Measurements from ENCODE around the gene MAST4. TPM values are rescaled to one million over a fixed set of nuclear protein-coding genes. Genes with fewer than 3 reads are reported as not detected.

MAST4 gene
- total and polyA plus RNA-seq, 8 donors: 5.9 to 29.7 (median 10.0) TPM

DNA sequence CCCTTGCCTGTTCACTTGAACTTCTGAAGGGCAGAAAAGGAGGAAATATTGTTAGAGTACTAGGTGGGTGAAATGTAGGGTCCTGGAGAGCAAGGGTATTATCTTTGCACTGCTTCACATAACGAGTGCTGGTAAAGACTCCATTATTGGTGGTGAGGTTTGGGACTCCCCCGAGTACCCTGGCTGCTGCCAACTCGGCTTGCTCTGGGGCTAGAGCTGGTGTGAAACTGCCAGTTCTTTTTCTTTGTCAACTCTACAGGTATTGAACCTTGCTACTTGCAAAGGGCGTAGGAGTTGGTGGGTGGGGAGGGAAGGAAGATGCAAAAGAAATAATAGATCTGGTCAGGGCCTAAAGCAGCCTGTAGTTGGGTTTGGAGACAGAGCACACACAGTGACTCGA, 16.0 kb downstream of the MAST4 start:
- TF ChIP-seq, protein P1, sequence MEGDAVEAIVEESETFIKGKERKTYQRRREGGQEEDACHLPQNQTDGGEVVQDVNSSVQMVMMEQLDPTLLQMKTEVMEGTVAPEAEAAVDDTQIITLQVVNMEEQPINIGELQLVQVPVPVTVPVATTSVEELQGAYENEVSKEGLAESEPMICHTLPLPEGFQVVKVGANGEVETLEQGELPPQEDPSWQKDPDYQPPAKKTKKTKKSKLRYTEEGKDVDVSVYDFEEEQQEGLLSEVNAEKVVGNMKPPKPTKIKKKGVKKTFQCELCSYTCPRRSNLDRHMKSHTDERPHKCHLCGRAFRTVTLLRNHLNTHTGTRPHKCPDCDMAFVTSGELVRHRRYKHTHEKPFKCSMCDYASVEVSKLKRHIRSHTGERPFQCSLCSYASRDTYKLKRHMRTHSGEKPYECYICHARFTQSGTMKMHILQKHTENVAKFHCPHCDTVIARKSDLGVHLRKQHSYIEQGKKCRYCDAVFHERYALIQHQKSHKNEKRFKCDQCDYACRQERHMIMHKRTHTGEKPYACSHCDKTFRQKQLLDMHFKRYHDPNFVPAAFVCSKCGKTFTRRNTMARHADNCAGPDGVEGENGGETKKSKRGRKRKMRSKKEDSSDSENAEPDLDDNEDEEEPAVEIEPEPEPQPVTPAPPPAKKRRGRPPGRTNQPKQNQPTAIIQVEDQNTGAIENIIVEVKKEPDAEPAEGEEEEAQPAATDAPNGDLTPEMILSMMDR (IDR thresholded peaks at IDR 0.05): no peak
- FAIRE-seq (no peak), DNase-seq (no peak), ATAC-seq (no peak)
- no peak overlapping the region for H3K4me3 ChIP-seq
- no peak overlapping the region for H3K27ac ChIP-seq
- H3K27me3 ChIP-seq: no peaks in the 10 kb centered on the region
- H3K36me3 ChIP-seq: no peaks in the 10 kb centered on the region
- WGBS, 2 donors: 85 to 88% methylated on average over 5 of the region's 5 CpGs
- H3K4me1 ChIP-seq: peaks cover 0 to 13% (median 12%) of the 10 kb centered on the region in 3 donors
- no peaks in the 10 kb centered on the region for H3K9me3 ChIP-seq
- intact Hi-C loops (cut with DNase I): no loop called here

DNA sequence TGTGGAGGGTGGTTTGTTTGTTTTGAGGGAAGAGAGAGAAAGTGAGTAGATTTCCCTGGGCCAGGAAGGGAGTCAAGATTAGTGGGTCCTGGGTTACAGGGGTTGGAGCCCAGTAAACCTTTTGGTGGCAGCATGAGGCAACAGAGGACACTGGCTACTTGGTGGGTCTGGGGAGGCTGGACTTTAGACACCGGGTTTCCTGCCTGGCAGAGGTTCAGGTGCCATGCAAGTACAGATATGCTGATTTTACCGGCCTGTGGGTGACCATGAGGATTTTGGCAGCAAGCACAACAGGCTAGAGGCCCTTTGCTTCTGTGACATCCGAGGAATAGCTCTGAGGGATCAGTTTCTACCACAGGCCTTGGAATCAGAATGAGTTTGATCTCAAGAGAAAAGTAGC, 18.9 kb downstream of the MAST4 start:
- 22 to 24% methylated on average over 3 of the region's 3 CpGs for WGBS, 2 donors
- H3K4me1 ChIP-seq: peaks cover 0 to 14% (median 13%) of the 10 kb centered on the region in 3 donors
- no peak for FAIRE-seq
- peak in 3 of 6 donors; percentile 24 to 53 (median 33) for DNase-seq
- ATAC-seq: peak in 3 of 4 donors; percentile 60 to 63 (median 62)
- H3K4me3 ChIP-seq: no peak overlapping the region
- H3K27ac ChIP-seq: no peak overlapping the region
- H3K27me3 ChIP-seq: no peaks in the 10 kb centered on the region
- no peaks in the 10 kb centered on the region for H3K9me3 ChIP-seq
- intact Hi-C loops (cut with DNase I): no loop called here
- H3K36me3 ChIP-seq: no peaks in the 10 kb centered on the region
- TF ChIP-seq, protein P1 (IDR thresholded peaks at IDR 0.05): no peak

DNA sequence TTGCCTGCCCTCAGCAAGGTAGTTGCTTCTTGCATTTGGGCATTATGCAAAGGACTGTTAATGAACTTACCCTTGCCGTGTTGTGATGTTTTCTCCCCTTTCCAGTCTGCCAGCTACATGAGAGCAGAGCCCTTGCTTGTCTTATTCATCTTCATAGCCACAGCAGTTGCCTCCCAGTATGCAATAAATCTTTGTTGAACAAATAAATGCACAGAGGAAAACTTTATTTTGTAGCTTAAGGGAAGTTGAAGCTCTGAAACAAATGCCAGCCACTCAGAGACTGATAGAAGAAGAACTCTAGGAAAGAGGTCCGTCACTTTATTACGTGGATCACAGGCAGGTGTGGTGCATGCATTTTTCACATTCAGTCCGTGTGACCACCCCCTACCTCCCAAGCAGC, 19.7 kb downstream of the MAST4 start:
- Histone ChIP-seq H3K4me1 (peaks cover 0 to 14% (median 13%) of the 10 kb centered on the region in 3 donors), H3K36me3 (no peaks in the 10 kb centered on the region), H3K4me3 (no peak overlapping the region), H3K27ac (no peak overlapping the region), H3K27me3 (no peaks in the 10 kb centered on the region), H3K9me3 (no peaks in the 10 kb centered on the region)
- FAIRE-seq (no peak), DNase-seq (no peak), ATAC-seq (no peak)
- 66 to 79% methylated on average over 4 of the region's 4 CpGs for WGBS, 2 donors
- intact Hi-C loops (cut with DNase I): no loop called here
- TF ChIP-seq, protein P1 (IDR thresholded peaks at IDR 0.05): no peak

- no peak for FAIRE-seq
- Histone ChIP-seq H3K4me3 (no peak overlapping the region), H3K27me3 (no peaks in the 10 kb centered on the region), H3K27ac (peak overlapping the region in 1 of 4 donors; percentile 69), H3K9me3 (no peaks in the 10 kb centered on the region), H3K4me1 (peaks cover 0 to 18% (median 14%) of the 10 kb centered on the region in 3 donors), H3K36me3 (no peaks in the 10 kb centered on the region)
- peak in 1 of 6 donors; percentile 56 for DNase-seq
- ATAC-seq: peak; percentile 43 to 78 (median 72)
- intact Hi-C loops (cut with DNase I): no loop called here
- 37 to 43% methylated on average over 3 of the region's 3 CpGs for WGBS, 2 donors
- TF ChIP-seq, protein P1 (IDR thresholded peaks at IDR 0.05): no peak
Measured at GRCh38 chr5:66616520-66617225, 20.5 kb downstream of the MAST4 start.

DNA sequence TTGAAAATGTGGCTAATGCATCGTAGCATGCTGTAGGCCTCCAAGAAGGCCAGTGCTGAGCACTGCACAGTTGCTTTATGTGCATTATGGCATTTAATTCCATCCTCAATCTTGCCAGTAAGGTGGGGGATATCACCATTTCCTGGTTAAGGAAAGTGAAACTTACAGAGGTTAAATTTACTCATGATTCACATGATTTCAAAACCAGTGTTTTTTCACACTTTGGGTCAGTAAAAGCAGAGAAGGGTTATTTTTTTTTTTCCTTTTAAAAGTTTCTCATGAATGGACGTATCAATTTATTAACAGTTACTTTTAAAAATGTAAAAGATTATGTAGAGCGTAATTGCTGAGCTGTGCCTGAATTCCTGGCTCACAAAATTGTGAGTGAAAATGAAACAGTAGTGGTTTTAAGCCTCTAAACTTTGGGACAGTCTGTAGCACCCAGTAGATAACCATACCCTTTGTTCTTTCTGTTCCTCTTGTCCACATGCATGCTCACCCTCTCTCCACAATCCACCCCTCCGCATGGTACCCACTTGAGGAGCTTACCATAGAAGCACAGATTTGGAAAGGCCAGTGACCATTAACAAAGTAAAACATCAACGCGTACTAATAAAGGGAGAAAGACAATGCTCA, 21.2 kb downstream of the MAST4 start:
- peak in 1 of 4 donors; percentile 27 for ATAC-seq
- Histone ChIP-seq H3K27ac (peak overlapping the region in 1 of 4 donors; percentile 69), H3K4me3 (no peak overlapping the region), H3K27me3 (no peaks in the 10 kb centered on the region), H3K36me3 (no peaks in the 10 kb centered on the region), H3K9me3 (no peaks in the 10 kb centered on the region), H3K4me1 (peaks cover 0 to 18% (median 14%) of the 10 kb centered on the region in 3 donors)
- TF ChIP-seq, protein P1 (IDR thresholded peaks at IDR 0.05): no peak
- WGBS, 2 donors: 75 to 94% methylated on average over 6 of the region's 6 CpGs
- no peak for FAIRE-seq
- DNase-seq: no peak
- intact Hi-C loops (cut with DNase I): no loop called here

Measured in pancreas (tissue), 10 donors.